NCI-H2196 treated with DMSO at 0.1 percent for 48 hours (cell line): ENCODE data around the gene ZNF292.
A peak's percentile ranks its signal among the peaks of the same experiment; 100 is the strongest.
"Not testable (repeated sequence)": the region's sequence is repeated elsewhere in the genome, so short reads cannot be mapped to it uniquely, and the experiment has no call there.

Source experiments
- DNase-seq: peaks from one replicate; lab custom pipeline; 2025; ENCODE audit not compliant: unreplicated experiment; lab: John Stamatoyannopoulos, UW

ZNF292 gene

DNA sequence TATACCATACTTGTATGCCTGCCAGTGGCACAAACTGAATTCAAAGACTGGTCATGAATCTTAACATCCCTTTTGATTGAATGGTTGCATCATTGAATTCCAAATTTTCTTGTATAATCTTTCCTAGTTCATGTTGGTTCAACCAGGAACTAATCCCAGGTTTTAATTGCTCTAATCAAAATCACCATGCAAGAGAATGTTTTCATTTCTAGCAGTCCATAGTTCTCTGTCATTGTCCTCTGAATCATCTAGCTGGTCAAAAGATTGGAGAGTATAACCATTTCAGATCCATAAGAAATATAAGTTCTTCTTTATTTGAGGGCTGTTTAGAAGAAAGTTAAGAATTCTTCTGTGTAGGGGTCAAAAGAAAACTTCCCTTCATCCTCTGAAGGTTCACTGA lies 57.2 kb downstream of the ZNF292 start:
- DNase-seq = no peak

DNA sequence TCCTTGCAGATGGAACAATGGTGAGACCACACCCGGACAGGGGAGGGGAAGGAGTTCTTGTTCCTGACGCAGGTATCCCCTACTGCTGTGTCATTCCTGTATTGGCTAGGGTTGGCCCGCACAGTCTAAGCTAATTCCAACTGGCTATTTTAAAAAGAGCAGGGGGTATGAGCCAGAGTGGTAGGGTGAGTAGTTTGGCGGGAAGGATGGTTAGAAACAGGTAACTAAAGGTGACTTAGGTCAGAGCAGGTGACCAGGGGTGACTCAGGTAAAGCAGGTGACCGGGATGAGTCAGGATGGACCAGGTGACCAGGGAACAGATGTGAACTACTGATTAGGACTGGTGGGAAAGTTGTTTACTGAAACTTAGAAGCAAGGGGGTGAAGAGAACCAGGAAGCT lies 58.0 kb downstream of the ZNF292 start:
- no peak for DNase-seq

DNA sequence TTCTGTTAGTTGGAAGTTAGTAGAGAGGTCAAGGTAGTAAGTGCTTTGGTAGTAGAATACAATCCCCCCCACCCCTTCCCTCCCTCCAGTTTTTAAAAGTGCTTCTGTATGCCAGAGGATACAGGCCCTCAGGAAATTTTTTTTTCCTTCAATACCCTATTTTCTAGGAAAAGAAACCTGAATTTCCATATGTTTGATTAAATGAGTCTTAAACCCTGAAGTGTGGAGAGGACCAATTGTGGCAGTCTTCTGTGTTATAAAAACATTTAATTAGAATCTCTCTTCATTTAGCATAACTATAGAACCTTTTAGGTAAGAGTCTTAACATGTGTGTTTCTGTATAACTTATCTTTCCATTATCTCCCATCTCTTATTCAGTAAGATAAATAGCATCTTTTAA lies 59.5 kb downstream of the ZNF292 start:
- DNase-seq = no peak

DNA sequence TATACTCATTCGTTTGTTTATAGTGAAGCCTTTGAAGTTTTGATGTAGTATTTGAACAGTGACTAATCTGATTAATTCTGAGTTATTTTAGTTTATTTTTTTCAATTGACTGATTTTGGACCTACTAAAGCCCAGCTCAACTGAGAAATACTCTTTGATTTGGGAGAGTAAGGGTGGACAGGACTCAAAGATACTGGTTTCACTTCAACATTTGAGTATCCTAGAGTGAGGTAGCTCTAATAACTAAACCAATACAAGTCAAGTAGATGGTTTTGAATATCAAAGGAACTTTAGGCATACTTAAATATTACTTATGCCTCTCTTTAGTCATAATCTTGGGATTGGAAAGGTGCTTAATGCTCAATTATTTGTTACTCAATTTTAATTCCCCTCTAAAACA lies 65.6 kb downstream of the ZNF292 start:
- no peak for DNase-seq

DNA sequence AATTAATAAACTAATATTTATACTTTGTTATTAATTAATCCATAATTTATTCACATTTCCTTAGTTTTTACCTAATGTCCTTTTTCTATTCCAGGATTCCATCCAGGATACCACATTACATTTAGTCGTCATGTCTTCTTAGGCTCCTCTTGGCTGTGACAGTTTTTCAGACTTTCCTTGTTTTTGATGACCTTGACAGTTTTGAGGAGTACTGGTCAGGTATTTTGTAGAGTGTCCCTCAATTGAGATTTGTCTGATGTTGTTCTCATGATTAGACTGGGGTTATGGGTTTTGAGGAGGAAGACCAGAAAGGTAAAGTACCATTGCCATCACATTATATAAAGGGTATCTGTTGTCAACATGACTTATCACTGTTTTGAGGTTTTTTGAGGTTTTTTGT lies 67.3 kb downstream of the ZNF292 start:
- no peak for DNase-seq

DNA sequence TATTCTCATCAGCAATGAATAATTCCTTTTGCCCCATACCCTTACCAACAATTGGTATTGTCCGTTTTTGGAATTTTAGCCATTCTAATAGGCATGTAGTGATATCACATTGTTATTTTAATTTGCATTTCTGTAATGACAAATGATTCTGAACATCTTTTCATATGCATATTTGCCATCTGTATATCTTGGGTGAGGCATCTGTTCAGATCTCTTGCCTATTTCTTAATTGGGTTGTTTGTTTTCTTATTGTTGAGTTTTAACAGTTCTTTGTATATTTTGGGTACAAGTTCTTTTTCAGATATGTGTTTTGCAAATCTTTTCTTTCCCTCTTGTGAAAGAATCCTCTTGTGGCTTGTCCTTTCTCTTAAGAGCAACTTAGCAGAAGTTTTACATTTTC lies 69.6 kb downstream of the ZNF292 start:
- DNase-seq = no peak

DNA sequence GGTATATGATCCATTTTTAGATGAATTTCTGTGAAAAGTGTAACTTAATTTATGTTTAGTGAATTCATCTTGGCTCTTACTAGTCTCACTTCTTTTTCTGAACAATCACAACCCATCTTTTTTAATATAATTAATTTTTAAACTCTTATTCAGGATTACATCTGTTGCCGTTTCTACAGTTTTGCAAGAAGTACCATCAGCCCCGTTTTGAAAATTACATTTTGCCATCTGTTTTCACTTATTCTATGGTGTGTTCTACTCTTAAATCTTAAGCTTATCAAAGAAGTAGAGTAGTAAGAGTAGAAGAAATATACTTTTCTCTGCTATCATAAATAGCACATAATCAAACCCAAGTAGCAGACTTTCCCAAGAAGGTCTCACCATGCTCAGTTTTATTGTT lies 70.1 kb downstream of the ZNF292 start:
- no peak for DNase-seq

DNA sequence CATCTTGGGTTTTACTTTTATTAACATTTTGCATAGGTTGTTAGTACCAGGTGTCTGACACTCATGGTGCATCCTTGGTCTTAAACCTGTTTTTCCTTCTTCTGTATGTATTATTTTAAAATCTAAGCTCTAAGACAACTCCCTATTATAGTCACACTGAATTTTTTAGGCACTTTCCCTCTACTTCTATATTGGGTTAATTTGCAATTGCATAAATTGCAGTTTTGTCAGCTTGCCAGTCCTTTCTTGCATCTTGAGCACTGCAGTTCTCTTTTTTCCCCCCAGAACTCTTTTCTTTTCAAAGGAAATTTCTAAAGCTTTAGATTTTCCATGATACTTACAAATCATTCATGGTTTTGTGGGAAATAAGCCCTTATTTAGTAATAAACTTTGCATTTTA lies 70.6 kb downstream of the ZNF292 start:
- DNase-seq = no peak

DNA sequence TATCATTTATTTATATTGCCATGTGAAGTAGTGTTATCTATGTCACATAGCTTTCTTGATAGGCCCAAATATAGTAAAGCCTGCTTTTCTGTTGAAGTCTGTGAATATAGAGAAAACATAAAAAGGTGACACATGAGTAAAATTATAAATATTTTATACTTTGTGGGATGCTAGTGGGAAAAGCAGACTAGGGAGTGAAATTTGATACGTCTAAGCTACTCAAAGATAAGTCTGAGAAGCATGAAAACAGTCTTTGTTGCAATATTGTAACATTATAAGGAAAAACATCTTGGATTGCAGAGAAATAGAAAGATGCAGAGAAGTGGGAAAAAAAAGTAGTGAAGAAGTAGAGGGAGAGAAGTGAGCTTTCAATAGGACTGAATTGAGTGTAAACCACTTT lies 75.4 kb downstream of the ZNF292 start:
- DNase-seq = no peak

DNA sequence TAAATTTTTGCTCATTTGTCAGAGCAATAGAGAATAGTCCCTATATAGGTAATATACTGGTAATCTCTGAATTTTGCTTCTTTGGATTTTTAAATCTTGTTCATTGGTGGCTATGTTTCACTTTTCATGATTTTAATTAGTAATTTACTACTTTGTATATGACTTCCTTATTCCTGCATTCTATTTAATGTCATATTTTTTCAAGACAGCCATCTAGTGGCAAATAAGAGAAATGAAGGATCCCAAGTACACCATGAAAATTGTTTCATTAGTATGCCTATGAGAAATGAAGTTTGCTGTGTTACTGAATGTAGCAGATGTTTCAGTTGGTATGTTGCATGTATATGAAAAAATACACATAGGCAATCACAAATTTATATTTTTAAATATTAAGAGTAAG lies 82.4 kb downstream of the ZNF292 start:
- peak; percentile 3 for DNase-seq

DNA sequence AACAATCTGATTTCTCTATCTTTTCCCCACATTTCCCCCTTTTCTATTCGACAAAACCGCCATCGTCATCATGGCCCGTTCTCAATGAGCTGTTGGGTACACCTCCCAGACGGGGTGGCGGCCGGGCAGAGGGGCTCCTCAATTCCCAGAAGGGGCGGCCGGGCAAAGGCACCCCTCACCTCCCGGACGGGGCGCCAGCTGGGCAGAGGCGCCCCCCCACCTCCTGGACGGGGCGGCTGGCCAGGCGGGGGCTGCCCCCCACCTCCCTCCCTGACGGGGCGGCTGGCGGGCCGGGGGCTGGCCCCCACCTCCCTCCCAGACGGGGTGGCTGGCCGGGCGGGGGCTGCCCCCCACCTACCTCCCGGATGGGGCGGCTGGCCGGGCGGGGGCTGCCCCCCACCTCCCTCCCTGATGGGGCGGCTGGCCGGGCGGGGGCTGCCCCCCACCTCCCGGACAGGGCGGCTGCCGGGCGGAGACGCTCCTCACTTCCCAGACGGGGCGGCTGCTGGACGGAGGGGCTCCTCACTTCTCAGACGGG lies 83.8 kb downstream of the ZNF292 start:
- not testable (repeated sequence) for DNase-seq

DNA sequence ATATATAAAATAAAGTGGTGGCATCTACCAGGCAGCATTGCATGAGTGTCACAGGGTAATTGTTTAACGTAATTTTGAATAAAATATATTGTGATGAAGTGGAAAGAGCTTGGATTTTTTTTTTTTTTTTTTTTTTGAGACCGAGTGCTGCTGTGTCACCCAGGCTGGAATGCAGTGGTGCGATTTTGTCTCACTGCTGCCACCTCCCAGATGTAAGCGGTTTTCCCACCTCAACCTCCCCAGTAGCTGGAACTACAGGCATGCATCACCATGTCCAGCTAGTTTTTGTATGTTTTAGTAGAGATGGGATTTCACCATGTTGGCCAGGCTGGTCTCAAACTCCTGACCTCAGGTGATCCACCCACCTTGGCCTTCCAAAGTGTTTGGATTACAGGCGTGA lies 85.9 kb downstream of the ZNF292 start:
- DNase-seq = no peak

DNA sequence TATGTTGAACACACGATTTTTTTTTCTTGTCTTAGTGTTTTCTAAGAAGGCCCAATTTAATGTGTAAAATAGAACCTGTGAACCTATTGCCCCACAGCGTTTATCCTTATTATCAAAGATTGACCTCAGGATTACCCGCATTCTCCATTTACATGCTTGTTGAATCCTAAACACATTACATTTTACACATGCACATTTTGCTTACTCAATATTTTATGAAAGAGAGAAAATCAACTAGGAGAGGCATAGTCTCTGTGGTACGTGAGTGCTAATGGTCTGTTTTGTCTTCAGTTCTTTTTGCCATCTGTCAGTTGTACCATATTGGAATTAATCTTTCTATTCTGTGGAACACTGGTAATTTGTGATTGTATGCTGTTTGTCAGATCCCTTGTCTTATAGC lies 86.9 kb downstream of the ZNF292 start:
- no peak for DNase-seq

DNA sequence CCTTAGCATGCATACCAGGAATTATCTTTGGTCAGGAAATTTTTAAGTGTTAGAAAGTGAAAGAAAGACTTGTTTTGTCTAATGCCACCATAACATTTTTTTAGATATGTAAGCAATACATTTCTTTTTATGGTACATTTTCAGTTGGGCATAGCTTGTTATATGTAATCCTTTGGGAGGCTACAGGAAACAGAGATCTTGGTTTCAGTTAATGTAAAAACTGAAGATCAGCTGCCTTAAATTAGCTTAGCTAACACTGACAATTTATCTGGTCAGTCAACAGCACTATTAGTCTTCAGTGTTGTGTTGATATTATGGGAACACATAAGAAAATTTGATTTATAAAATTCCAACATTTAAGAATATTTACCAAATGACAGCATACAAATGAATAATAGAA lies 88.4 kb downstream of the ZNF292 start:
- DNase-seq = no peak

DNA sequence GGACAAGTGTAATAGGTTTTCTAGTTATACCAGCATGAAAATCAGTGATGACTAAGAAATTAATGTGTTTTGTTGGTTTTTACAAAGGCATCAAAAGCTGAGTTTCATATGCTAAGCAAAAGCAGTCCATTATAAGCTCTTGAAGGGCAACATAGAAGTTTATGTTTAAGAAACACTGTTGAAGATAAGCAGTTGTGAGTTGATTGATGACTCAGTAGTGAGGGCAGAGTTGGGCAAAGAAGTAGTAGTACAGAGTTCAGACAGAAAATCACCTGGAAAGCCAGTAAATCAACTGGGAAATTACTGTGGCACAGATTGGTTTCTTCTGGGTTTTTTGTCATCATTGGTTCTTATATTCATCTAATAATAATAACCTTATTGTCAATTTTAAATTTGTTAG lies 89.0 kb downstream of the ZNF292 start:
- no peak for DNase-seq

DNA sequence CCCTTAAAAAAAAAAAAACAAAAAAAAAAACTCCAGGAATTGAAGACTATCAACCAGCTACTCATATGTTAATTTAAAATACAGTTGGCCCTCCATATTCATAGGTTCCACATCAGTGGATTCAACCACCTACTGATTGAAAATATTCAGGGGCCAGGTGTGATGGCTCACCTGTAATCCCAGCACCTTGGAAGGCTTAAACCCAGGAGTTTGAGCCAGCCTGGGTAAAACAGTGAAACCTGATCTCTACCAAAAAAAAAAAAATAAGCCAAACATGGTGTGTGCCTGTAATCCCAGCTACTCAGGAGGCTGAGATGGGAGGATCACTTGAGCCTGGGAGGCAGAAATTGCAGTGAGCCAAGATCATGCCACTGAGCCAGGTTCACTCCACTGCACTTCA lies 94.7 kb downstream of the ZNF292 start:
- DNase-seq = no peak

DNA sequence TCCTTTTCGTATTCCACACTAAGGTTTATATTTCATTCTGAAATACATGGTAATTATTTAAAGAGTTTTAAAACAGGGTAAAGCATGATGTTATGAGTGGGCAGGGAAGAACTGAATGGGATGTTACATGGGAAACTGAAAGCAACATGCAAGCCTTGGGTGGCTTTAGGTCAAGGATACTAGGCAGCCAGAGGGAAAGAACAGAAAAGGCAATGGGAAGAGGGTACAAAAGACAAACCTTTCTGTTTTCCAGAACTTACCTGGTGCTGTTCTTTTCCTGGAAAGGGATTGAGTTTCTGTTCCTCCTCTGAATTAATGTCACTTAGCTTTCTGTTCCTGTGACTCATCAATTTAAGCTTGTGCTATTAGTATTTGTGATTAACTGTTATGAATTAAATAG lies 95.9 kb downstream of the ZNF292 start:
- no peak for DNase-seq

DNA sequence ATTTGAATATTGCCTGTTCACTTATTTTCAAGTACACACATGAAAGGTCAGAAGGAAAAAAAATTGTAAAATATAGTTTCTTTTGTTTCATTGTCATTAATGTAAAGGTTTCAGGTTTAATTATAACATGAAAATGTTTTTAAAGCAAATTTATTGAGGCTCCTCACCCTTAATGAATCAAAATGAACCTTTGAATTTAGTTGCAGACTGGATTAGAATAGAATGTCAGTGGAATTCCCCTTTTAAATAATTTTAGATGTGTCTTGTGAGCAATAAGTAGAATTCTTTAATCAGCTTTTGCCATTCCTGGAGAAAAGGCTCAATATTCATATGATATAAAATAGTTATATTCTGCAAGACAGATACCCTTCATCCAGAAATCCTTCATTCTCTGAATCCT lies 96.4 kb downstream of the ZNF292 start:
- DNase-seq = no peak

DNA sequence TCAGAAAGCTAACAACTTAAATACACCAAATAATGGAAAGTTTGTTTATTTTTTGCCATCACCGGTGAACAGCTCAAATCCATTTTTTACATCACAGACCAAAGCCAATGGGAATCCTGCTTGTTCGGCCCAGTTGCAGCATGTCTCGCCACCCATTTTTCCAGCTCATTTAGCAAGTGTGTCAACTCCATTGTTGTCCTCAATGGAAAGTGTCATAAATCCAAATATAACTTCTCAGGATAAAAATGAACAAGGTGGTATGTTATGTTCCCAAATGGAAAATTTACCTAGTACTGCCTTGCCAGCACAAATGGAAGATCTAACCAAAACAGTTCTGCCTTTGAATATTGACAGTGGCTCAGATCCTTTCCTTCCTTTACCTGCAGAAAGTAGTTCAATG lies 101.7 kb downstream of the ZNF292 start:
- DNase-seq = no peak

DNA sequence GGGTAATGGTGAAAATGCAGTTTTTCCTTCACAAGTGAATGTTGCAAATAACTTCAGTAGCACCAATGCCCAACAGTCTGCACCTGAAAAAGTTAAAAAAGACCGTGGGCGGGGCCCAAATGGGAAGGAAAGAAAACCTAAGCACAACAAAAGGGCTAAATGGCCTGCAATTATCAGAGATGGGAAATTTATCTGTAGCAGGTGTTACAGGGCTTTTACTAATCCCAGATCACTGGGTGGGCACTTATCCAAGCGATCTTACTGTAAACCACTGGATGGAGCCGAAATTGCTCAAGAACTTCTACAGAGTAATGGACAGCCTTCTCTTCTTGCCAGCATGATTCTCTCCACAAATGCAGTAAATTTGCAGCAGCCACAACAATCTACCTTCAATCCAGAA lies 102.2 kb downstream of the ZNF292 start:
- no peak for DNase-seq

DNA sequence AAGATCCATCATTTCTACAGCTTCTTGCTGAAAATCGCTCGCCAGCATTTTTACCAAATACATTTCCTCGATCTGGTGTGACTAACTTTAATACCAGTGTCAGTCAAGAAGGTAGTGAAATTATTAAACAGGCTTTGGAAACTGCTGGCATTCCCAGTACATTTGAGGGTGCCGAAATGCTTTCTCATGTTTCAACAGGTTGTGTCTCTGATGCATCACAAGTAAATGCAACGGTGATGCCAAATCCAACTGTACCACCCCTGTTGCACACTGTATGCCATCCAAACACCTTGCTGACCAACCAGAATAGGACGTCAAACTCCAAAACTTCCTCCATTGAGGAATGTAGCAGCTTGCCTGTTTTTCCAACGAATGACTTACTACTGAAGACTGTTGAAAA lies 102.6 kb downstream of the ZNF292 start:
- no peak for DNase-seq

DNA sequence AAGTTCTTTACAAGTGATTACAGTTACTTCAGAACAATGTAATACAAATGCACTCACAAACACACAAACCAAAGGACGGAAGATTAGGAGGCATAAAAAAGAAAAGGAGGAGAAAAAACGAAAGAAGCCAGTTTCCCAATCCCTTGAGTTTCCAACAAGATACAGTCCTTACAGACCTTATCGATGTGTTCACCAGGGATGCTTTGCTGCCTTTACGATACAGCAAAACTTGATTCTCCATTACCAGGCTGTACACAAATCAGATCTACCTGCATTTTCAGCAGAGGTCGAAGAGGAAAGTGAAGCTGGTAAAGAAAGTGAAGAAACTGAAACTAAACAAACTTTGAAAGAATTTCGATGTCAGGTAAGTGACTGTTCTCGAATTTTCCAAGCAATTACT lies 104.4 kb downstream of the ZNF292 start:
- no peak for DNase-seq

DNA sequence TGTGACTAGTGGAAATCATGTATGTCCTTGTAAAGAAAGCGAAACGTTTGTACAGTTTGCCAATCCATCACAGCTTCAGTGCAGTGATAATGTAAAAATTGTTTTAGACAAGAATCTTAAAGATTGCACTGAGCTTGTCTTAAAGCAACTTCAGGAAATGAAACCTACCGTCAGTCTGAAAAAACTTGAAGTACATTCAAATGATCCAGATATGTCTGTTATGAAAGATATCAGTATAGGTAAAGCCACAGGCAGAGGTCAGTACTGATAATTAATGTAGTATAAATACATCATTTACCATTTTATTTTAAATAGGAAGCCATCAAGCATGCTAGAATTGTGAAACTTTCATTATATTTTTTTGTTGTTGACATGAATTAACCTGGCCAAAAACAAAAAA lies 106.2 kb downstream of the ZNF292 start:
- DNase-seq = no peak

DNA sequence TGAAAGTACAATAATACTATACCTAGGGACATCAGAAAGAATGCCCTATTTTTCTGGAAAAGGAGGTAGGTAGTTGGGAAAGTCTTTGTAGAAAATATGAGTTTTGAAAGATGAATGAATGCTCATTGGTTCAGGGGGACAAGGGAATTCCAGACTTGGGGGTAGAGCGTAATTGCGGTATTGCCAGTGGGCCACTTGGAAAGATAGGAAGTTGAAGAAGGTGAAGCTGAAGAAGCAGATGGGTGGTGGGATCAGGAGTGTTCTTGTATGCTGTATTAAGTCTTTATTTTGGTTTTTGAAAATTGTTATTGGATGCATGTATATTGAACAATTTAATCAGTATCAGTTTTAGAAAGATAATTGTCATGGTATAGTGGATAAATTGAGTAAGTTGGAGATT lies 109.1 kb downstream of the ZNF292 start:
- DNase-seq = no peak
